T47D (cell line): ENCODE measurements around the gene MTOR.
"Not testable (repeated sequence)": the region's sequence is repeated elsewhere in the genome, so short reads cannot be mapped to it uniquely, and the experiment has no call there.

Source experiments
- DNase-seq, 2 experiments: peaks; one replicate each; pipeline versions ENCODE4 v3.0.0 to v3.0.0-alpha.2; 2011 to 2012; ENCODE audit warnings: low read depth in 1 of 2, low spot score in 1 of 2
- JUND ChIP-seq: IDR thresholded peaks from 2 replicates; pipeline ENCODE4 v1.6.1; 2012; ENCODE audit warnings: low read depth
- in situ Hi-C: cut with HindIII; loops from 2 replicates; pipeline ENCODE4 v1.10.0; 2016; ENCODE audit warnings: low sequenced_read_pairs, low pct_unique_long_range_greater_than_20kb

Gene MTOR

DNA sequence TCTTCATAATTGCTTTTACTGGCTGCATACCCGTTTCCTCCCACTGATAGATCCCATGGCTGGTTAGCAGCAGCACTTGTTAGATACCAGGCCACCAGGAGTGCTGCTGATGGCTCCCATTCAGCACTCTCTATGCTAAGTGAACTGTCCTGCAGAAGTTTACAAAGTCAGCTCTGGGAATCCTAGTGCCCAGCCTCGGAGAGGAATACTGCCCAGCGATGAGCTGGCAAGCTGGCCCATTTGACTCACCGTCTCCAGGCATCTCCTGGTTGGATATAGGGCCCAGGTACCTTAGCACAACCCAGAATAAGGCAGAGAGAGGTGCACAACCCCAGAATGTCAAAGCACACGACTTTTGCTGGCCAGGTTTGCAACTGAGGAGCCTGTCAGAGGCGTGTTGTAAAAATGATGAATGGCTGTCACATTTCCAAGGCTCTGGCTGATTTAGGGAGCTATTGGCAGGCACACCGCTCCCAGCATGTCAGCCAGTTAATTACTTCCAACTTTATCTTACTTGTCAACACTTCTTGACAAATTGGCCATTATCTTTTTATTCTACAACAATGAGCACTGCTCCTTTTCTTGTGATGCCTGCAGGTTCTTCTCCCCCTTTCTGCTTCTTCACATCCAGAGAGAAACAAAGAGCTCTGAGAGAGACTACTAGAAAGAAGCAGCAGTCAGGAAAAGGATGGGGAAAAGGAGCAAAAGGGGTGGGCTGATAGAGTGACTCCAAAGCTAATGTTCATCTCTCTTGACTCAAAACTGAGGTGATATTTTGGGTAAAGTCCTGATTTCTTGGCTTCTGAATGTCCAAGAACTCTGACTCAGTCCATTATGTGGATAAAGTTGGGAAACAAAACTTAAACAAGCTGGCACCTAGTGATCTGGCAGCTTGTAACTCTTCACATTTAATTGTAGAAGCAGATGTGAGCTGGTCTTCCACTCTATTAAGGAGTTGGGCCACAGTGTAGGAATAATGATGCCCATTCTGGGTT, 84.0 kb downstream of the MTOR start:
- no peak for DNase-seq
- in situ Hi-C loops: no loop called here
- no peak for TF ChIP-seq JUND

DNA sequence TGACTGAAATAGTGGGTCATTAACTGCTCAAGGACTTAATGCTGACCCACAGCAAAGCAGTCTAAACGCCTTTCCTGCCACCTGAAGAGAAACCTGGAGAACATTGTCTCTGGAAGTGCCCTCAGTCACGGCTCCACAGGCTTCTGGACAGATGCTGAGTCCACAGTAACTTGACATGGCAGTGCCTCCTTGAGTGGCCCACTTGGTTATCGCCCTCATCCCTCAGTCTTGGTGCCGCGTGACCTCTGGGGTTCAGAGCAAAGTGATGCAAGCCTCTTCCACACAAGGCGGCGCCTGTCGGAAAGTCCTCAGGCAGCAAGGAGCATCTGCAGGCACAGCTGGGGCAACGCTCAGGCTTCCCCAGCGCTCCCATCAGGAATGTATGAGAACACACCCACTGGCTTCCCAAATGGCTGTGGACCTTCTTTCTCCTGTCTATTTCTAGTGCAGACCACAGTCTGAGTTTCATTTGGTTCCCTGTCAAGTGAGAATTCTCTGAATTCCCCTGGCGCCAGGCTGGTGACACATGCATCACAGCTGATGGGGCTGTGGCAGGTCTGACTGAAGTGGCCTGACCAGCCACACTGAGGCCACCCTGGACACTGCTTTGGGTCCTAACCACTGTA, 86.2 kb downstream of the MTOR start:
- DNase-seq: no peak
- in situ Hi-C loops: no loop called here
- no peak for TF ChIP-seq JUND

DNA sequence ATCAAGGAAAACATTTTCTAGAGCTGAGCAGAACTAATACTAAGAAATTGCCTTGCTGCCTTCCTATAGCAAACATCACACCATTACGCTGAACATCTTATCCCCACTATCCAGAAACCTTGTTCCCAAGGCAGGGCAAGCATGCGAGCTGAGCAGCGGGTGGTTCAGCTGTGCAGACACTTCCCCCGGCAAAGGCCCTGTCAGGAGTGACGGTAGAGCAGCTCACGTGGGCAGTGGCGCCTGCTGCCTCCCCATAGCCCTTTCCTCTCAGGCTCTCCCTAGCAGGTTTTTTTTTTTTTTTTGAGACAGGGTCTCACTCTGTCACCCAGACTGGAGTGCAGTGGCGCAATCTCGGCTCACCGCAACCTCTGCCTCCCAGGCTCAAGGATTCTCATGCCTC, 86.9 kb downstream of the MTOR start:
- in situ Hi-C loops: no loop called here
- DNase-seq: no peak
- TF ChIP-seq JUND: no peak

DNA sequence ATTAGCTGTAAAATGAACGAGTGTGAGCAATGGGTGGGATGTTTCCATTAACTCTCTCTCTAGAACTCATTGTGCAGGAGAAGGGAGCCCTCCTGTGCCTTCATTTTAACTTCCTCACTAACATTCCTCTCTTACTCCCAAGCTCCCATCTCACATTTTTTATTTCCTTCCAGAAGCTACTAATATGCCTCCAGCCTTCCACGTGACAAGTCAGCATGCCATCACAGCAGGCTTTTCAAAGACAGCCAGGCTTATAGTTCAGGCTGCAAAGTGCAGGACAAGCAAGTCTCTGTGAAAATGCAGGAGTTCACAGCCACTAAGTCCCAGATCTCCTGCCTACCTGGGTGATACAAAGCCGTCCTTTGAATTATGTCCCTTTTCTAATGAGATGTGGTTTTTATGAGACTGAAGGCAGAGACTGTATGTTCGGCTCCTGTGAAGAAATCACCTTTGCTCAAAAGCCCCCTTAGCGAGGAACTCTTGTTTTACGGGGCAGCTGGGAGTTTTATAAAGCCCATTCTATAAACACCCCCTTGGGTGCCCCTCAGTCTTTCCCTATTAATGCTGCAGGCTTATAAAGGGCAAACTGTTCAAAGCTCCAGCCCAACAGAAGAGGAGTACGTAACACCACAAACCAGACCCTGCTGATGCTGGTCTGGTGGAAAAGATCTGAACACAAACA, 87.9 kb downstream of the MTOR start:
- no peak for TF ChIP-seq JUND
- in situ Hi-C loops: no loop called here
- no peak for DNase-seq

DNA sequence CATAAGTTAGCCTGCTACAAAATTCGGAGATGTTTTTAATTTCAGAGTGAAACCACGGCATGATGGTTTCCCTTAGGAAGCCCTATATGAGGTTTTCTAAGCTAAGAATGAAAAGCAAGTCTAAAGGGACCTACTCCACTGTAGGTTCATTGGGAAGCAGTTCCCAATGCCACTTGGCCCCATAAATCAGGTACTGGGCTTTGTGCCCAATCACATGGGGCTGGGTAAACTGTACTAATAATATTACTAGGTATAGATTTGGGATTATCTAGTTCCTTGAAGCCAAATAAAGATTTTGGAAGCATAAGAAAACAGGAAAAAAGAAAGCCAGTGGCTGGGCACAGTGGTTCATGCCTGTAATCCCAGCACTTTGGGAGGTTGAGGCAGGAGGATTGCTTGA, 92.2 kb downstream of the MTOR start:
- no peak for DNase-seq
- in situ Hi-C loops: no loop called here

DNA sequence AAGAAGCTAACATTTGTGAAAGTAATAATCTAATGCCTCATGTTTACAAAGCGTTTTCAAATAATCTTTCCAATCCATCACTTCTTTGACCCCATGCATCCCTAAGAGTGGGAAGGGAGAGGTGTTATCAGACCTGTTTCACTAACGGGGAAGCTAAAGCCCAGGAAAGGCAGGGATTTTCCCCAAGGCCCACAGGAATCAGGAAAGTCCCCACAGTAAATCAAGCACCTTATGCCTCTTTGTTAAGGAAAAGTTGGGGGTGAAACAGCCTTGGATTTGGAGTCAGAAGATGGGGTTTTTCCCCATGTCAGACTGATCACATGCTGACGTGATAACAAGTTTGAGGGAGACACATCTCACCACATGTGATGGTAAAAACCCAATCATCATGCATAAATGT, 93.1 kb downstream of the MTOR start:
- TF ChIP-seq JUND: no peak
- in situ Hi-C loops: no loop called here
- DNase-seq: no peak

More for the DNA sequence above, 92.2 kb downstream of the MTOR start:
- no peak for TF ChIP-seq JUND

DNA sequence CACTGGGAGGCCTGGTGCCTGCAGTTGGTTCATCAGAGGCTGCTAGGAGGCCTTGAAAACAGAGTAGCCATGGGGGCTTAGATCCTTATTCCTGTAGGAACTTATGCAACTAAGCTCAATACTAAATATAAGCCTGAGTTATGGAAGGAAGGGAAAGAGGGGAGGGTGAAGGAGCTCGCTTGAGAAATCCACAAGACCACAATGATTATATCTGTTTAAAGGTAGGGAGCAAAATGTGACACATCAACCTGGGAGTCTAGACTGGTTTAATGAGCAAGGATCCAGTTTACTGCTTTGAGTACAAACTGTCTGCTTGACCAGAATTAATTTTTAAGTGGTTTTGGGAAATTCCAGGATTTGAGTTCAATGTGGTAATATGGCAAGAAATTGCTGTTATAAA, 93.6 kb downstream of the MTOR start:
- TF ChIP-seq JUND: no peak
- no peak for DNase-seq
- in situ Hi-C loops: no loop called here

DNA sequence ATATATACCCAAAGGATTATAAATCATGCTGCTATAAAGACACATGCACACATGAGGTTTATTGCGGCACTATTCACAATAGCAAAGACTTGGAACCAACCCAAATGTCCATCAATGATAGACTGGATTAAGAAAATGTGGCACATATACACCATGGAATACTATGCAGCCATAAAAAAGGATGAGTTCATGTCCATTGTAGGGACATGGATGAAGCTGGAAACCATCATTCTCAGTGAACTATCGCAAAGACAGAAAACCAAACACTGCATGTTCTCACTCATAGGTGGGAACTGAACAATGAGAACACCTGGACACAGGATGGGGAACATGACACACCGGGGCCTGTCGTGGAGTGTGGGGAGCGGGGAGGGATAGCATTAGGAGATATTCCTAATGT, 95.6 kb downstream of the MTOR start:
- in situ Hi-C loops: not testable (repeated sequence)

DNA sequence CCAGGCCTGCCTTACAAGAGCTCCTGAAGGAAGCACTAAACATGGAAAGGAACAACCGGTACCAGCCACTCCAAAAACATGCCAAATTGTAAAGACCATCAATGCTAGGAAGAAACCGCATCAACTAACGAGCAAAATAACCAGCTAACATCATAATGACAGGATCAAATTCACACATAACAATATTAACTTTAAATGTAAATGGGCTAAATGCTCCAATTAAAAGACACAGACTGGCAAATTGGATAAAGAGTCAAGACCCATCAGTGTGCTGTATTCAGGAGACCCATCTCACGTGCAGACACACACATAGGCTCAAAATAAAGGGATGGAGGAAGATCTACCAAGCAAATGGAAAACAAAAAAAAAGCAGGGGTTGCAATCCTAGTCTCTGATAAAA, 99.6 kb downstream of the MTOR start:
- DNase-seq, in situ Hi-C loops: not testable (repeated sequence)

More for the DNA sequence above, 95.6 kb downstream of the MTOR start:
- DNase-seq: not testable (repeated sequence)

DNA sequence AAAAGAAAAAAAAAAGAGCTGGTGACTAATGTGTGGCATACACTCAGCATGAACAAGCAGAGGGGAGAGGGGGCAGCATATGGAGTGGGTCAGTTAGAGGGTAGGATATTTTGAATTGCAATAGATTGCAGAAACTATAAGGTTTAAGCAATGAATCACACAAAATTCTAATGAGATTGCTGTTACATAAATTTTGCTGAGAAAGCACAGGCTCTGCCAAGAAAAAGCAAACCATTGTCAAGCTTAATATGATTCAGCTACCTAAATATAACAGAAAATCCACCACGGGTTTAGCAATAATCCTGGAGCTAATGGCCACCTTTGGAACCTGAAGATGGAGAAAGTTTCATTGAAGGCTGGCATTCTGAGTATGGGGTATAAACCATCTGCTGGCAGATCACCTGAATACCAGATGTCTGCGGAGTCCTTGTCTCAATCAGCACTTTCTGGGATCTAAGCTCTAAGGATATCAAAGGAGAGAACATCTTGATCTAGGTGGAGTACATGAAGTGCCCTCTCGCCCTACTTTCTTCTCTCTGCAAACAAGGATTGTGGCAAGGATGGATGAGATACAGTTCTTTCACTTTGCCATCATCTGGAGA, 103.5 kb downstream of the MTOR start:
- DNase-seq: no peak
- in situ Hi-C loops: no loop called here
- TF ChIP-seq JUND: no peak

DNA sequence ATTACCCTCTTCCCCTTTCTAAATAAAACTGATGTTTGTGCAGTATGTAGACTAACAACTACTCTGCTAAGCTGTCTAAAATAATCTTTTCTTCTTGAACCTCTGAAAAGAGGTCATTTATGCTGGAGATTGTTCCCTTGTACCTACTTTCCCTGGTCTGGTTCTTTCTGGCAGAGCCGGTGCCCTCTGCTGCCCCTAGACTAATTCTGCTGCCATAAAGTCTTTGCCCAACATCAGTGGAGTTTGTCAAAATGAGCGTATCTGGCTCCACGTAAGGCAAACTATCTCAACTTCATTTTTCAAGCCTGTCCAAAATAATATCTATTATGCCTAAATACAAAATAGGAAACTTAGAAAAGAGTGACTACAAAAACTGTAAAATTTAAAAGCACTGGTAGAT, 104.1 kb downstream of the MTOR start:
- no peak for DNase-seq
- TF ChIP-seq JUND: no peak
- in situ Hi-C loops: no loop called here

DNA sequence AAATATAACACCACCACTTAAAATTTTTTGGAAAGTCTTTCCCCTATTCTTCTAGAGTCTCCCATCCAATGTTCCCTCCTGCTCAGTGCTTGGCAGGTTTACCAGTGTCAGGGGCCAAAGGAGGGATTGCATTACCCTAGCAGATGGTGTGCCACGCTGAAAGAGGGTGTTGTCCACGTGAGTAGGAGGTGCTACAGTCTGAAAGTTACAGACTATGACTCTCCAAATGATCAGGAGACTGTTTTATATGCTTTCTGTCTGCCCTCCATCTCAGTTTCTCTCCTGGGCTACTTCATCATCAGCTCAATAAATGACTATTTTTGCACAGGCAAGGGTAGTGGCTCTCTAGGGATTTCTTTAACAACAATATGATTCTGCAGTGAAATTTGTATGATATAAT, 104.5 kb downstream of the MTOR start:
- in situ Hi-C loops: no loop called here
- no peak for DNase-seq
- TF ChIP-seq JUND: no peak

DNA sequence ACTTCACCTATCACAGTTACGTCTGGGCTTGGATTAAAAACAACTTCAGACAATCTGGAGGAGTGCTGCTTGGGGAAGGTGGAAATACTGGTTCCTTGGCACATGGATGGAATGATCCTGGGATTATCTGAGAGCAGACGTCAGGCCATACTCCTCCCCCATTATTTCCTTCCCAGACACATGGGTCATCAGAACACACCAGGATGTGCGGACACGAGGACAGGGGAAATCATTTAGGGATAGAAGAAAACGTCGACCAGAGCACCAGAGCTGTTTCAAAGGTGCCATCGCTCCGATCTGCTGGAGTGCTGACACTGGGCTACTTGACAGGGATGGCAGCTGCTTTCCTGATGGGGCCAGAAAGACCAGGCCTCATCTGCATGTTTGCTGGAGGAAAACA, 105.0 kb downstream of the MTOR start:
- TF ChIP-seq JUND: no peak
- in situ Hi-C loops: no loop called here
- DNase-seq: no peak
